DOHH2 (cell line): ENCODE measurements around the gene EPHB1.

Source experiments
- H3F3A ChIP-seq: fragments of 200-600 bp; sonication (generic), shearing (Covaris generic); 2 replicates; pipeline ENCODE4 v1.6.0; 2016; ENCODE audit warnings: antibody characterized with exemption, mild to moderate bottlenecking; ENCODE audit not compliant: control insufficient read depth, insufficient read depth
- H3K27ac ChIP-seq: fragments of 200-600 bp; sonication (generic); 2 replicates; pipeline ENCODE4 v1.5.1; 2014; ENCODE audit warnings: low read depth, mild to moderate bottlenecking, low read length, moderate library complexity
- H3K27me3 ChIP-seq: fragments of 200-600 bp; sonication (generic); 2 replicates; pipeline ENCODE4 v1.6.1; 2014; ENCODE audit warnings: mild to moderate bottlenecking, low read length, mixed read lengths; ENCODE audit not compliant: control insufficient read depth
- H3K36me3 ChIP-seq: fragments of 200-600 bp; sonication (generic); 2 replicates; pipeline ENCODE4 v1.6.1; 2014; ENCODE audit warnings: mild to moderate bottlenecking, low read length, moderate library complexity, mixed read lengths; ENCODE audit not compliant: control insufficient read depth
- H3K4me1 ChIP-seq: fragments of 200-600 bp; sonication (generic); 2 replicates; pipeline ENCODE4 v1.6.1; 2014; ENCODE audit warnings: mild to moderate bottlenecking, low read length, mixed read lengths; ENCODE audit not compliant: control insufficient read depth
- H3K4me2 ChIP-seq: fragments of 200-600 bp; sonication (generic); 2 replicates; pipeline ENCODE4 v1.6.0; 2014; ENCODE audit warnings: mild to moderate bottlenecking, low read length, moderate library complexity
- H3K4me3 ChIP-seq: fragments of 200-600 bp; sonication (generic); 2 replicates; pipeline ENCODE4 v1.5.1; 2014; ENCODE audit warnings: mild to moderate bottlenecking, low read length, mixed read lengths
- H3K79me2 ChIP-seq: fragments of 200-600 bp; sonication (generic); 2 replicates; pipeline ENCODE4 v1.6.1; 2014; ENCODE audit warnings: mild to moderate bottlenecking, low read length, mixed read lengths; ENCODE audit not compliant: control insufficient read depth
- H3K9me2 ChIP-seq: fragments of 200-600 bp; sonication (generic); replicated peaks from 2 replicates; pipeline ENCODE4 v1.6.1; 2014; ENCODE audit warnings: mild to moderate bottlenecking, low read length, mixed read lengths; ENCODE audit not compliant: control insufficient read depth
- H3K9me3 ChIP-seq: fragments of 200-600 bp; sonication (generic); 2 replicates; pipeline ENCODE4 v1.6.1; 2014; ENCODE audit warnings: antibody characterized with exemption, low read length, mixed read lengths; ENCODE audit not compliant: control insufficient read depth, insufficient read depth
- H4K20me1 ChIP-seq: fragments of 200-600 bp; sonication (generic); 2 replicates; pipeline ENCODE4 v1.6.0; 2014; ENCODE audit warnings: low read depth, mild to moderate bottlenecking, antibody characterized with exemption, low read length, moderate library complexity; ENCODE audit not compliant: control insufficient read depth, insufficient read depth
- CTCF ChIP-seq: fragments of 200-600 bp; sonication (generic); IDR thresholded peaks from one replicate; pipeline ENCODE4 v1.5.1; 2014; ENCODE audit warnings: antibody characterized with exemption, mild to moderate bottlenecking, low read depth, low read length; ENCODE audit not compliant: poor library complexity, severe bottlenecking
- EZH2phosphoT487 ChIP-seq: fragments of 200-600 bp; sonication (generic); IDR thresholded peaks from 2 replicates; pipeline ENCODE4 v1.6.1; 2017; ENCODE audit warnings: borderline replicate concordance, mild to moderate bottlenecking, antibody characterized with exemption, low read length, moderate library complexity, mixed read lengths

EPHB1 gene

DNA sequence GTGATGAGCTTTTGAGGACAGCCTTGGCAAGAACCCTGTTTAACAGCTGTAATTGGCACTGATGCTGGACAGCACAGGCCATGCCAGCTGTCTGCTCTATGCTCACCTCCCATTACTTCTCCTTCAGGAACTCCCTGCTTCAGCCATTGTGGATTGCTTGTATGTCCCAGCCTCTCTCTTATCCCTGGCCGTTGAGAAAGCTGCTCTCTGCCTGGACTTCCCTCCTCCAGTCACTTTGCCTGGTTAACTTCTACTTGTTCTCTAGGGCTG lies 444.5 kb downstream of the EPHB1 start:
- no peak for TF ChIP-seq CTCF
- no peak for TF ChIP-seq EZH2phosphoT487
- Histone ChIP-seq H3K9me2 (no peaks in the 10 kb centered on the region), H3K27me3 (no peaks in the 10 kb centered on the region)

GRCh38 chr3:135240426-135240825 lies 445.4 kb downstream of the EPHB1 start:
- Histone ChIP-seq H3K36me3 (no peaks in the 10 kb centered on the region), H3K4me2 (no peak overlapping the region), H3K9me3 (no peaks in the 10 kb centered on the region), H3K79me2 (no peaks in the 10 kb centered on the region), H4K20me1 (no peaks in the 10 kb centered on the region), H3K9me2 (no peaks in the 10 kb centered on the region), H3F3A (no peaks in the 10 kb centered on the region), H3K27ac (no peak overlapping the region), H3K4me1 (no peaks in the 10 kb centered on the region), H3K4me3 (no peak overlapping the region), H3K27me3 (no peaks in the 10 kb centered on the region)
- no peak for TF ChIP-seq CTCF
- no peak for TF ChIP-seq EZH2phosphoT487

More for the DNA sequence above, 444.5 kb downstream of the EPHB1 start:
- Histone ChIP-seq H3K4me2 (no peak overlapping the region), H3F3A (no peaks in the 10 kb centered on the region), H3K36me3 (no peaks in the 10 kb centered on the region), H3K9me3 (no peaks in the 10 kb centered on the region), H3K4me1 (no peaks in the 10 kb centered on the region), H3K4me3 (no peak overlapping the region), H4K20me1 (no peaks in the 10 kb centered on the region), H3K27ac (no peak overlapping the region), H3K79me2 (no peaks in the 10 kb centered on the region)

GRCh38 chr3:135242285-135242684 lies 447.2 kb downstream of the EPHB1 start:
- Histone ChIP-seq H3K36me3 (no peaks in the 10 kb centered on the region), H3K4me2 (no peak overlapping the region), H3K9me3 (no peaks in the 10 kb centered on the region), H3K4me3 (no peak overlapping the region), H3K9me2 (no peaks in the 10 kb centered on the region), H3K79me2 (no peaks in the 10 kb centered on the region), H3K27me3 (no peaks in the 10 kb centered on the region), H3K4me1 (no peaks in the 10 kb centered on the region), H4K20me1 (no peaks in the 10 kb centered on the region), H3K27ac (no peak overlapping the region), H3F3A (no peaks in the 10 kb centered on the region)
- TF ChIP-seq CTCF (no peak), EZH2phosphoT487 (no peak)

- Histone ChIP-seq H3K4me3 (no peak overlapping the region), H3K9me3 (no peaks in the 10 kb centered on the region), H3K9me2 (no peaks in the 10 kb centered on the region), H4K20me1 (no peaks in the 10 kb centered on the region), H3K79me2 (no peaks in the 10 kb centered on the region), H3K4me2 (no peak overlapping the region), H3F3A (no peaks in the 10 kb centered on the region), H3K27ac (no peak overlapping the region), H3K27me3 (no peaks in the 10 kb centered on the region), H3K4me1 (no peaks in the 10 kb centered on the region), H3K36me3 (no peaks in the 10 kb centered on the region)
- no peak for TF ChIP-seq EZH2phosphoT487
- no peak for TF ChIP-seq CTCF
These were observed 448.6 kb downstream of the EPHB1 start for GRCh38 chr3:135243616-135244015.
